H1 (cell line): ENCODE measurements around the gene PERCC1.

Experiments used
- CHD2 ChIP-seq: IDR thresholded peaks from 2 replicates; pipeline ENCODE4 v1.6.1; 2012; ENCODE audit warnings: low read length, improper control_type of control experiment
- CREB1 ChIP-seq: IDR thresholded peaks from 2 replicates; pipeline ENCODE4 v1.6.1; 2012; ENCODE audit warnings: inconsistent platforms
- CTCF ChIP-seq, 3 experiments: IDR thresholded peaks; 1 replicate in 2 of 3; 2 replicates in 1 of 3; pipeline versions ENCODE4 v1.5.1 to v1.6.1; 2011; ENCODE audit warnings: low read length in 3 of 3, mild to moderate bottlenecking in 3 of 3, inconsistent platforms in 2 of 3, low read depth in 1 of 3, moderate library complexity in 1 of 3; ENCODE audit not compliant: insufficient read depth in 1 of 3; ENCODE audit errors: control extremely low read depth in 1 of 3
- EZH2 ChIP-seq: fragments of 200-600 bp; sonication (generic); IDR thresholded peaks from 2 replicates; pipeline ENCODE4 v1.7.1; 2012; ENCODE audit warnings: low read depth, mild to moderate bottlenecking, moderate library complexity, low read length, inconsistent platforms; ENCODE audit not compliant: severe bottlenecking
- KDM1A ChIP-seq: fragments of 200-600, 300-600 bp; sonication (generic); IDR thresholded peaks from 2 replicates; pipeline ENCODE4 v1.7.1; 2016; ENCODE audit warnings: mild to moderate bottlenecking, low read length, borderline replicate concordance
- KDM5A ChIP-seq: fragments of 200-600 bp; IDR thresholded peaks from 2 replicates; pipeline ENCODE4 v1.7.1; 2012; ENCODE audit warnings: mild to moderate bottlenecking, low read length, inconsistent platforms, mixed read lengths
- POLR2A ChIP-seq, 2 experiments: IDR thresholded peaks; 1 replicate in 1 of 2; 2 replicates in 1 of 2; pipeline ENCODE4 v1.6.1; 2011; ENCODE audit warnings: low read depth in 2 of 2, low read length in 2 of 2, mild to moderate bottlenecking in 2 of 2; ENCODE audit errors: control extremely low read depth in 1 of 2
- POLR2AphosphoS5 ChIP-seq: IDR thresholded peaks from 2 replicates; pipeline ENCODE4 v1.6.1; 2011; ENCODE audit warnings: low read depth, low read length
- RFX5 ChIP-seq: IDR thresholded peaks from 2 replicates; pipeline ENCODE4 v1.6.1; 2011; ENCODE audit warnings: low read depth, low read length, improper control_type of control experiment, borderline replicate concordance
- SIN3A ChIP-seq, 2 experiments: IDR thresholded peaks in 1 of 2; conservative IDR thresholded peaks in 1 of 2; 2 replicates each; pipeline ENCODE4 v1.6.1; 2011 to 2012; ENCODE audit warnings: low read length in 2 of 2, improper control_type of control experiment in 1 of 2, low read depth in 1 of 2, mild to moderate bottlenecking in 1 of 2
- SIRT6 ChIP-seq: IDR thresholded peaks from one replicate; pipeline ENCODE4 v1.7.1; 2012; ENCODE audit warnings: low read length, inconsistent platforms
- TCF12 ChIP-seq: IDR thresholded peaks from 2 replicates; pipeline ENCODE4 v1.6.1; 2011; ENCODE audit warnings: low read depth, mild to moderate bottlenecking, low read length

GRCh38 chr16:1427473-1428461 lies 3.1 kb upstream of the PERCC1 start:
- no peak for TF ChIP-seq KDM5A
- TF ChIP-seq CREB1: no peak
- no peak for TF ChIP-seq CTCF (IDR thresholded peaks at IDR 0.05; ENCODE audit: control extremely low read depth in 1 of 3, insufficient read depth in 1 of 3, low read depth in 1 of 3, low read length in 3 of 3)
- no peak for TF ChIP-seq TCF12
- TF ChIP-seq SIRT6: no peak
- no peak for TF ChIP-seq POLR2AphosphoS5
- no peak for TF ChIP-seq CHD2
- TF ChIP-seq EZH2: no peak
- TF ChIP-seq KDM1A: no peak
- TF ChIP-seq SIN3A (conservative IDR thresholded peaks at IDR 0.05 in 1 of 2, IDR thresholded peaks at IDR 0.05 in 1 of 2; ENCODE audit: low read depth in 1 of 2, low read length in 2 of 2): no peak
- TF ChIP-seq POLR2A (IDR thresholded peaks at IDR 0.05; ENCODE audit: control extremely low read depth in 1 of 2, low read depth in 2 of 2, low read length in 2 of 2): no peak
- TF ChIP-seq RFX5: no peak
